Measurements from ENCODE around the gene CDK15.

CDK15 gene

GRCh38 chr2:201781557-201782051 lies 24.7 kb upstream of the CDK15 start:
- TF ChIP-seq, protein P1, sequence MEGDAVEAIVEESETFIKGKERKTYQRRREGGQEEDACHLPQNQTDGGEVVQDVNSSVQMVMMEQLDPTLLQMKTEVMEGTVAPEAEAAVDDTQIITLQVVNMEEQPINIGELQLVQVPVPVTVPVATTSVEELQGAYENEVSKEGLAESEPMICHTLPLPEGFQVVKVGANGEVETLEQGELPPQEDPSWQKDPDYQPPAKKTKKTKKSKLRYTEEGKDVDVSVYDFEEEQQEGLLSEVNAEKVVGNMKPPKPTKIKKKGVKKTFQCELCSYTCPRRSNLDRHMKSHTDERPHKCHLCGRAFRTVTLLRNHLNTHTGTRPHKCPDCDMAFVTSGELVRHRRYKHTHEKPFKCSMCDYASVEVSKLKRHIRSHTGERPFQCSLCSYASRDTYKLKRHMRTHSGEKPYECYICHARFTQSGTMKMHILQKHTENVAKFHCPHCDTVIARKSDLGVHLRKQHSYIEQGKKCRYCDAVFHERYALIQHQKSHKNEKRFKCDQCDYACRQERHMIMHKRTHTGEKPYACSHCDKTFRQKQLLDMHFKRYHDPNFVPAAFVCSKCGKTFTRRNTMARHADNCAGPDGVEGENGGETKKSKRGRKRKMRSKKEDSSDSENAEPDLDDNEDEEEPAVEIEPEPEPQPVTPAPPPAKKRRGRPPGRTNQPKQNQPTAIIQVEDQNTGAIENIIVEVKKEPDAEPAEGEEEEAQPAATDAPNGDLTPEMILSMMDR (IDR thresholded peaks at IDR 0.05; ENCODE audit: insufficient read depth, low read length, poor library complexity, severe bottlenecking): no peak
- no peak for TF ChIP-seq EZH2phosphoT487 (conservative IDR thresholded peaks at IDR 0.05; ENCODE audit: low read length)
- Histone ChIP-seq H3K36me3 (ENCODE audit: low read length) (no peaks in the 10 kb centered on the region), H2AFZ (ENCODE audit: low read depth, low read length, severe bottlenecking) (peak overlapping the region; percentile 98), H3K9me2 (replicated peaks; ENCODE audit: insufficient read depth, low read length) (no peaks in the 10 kb centered on the region), H3K9ac (ENCODE audit: low read length) (peak overlapping the region; percentile 59), H3F3A (ENCODE audit: insufficient read depth) (peaks cover 6% of the 10 kb centered on the region; the same call in 1 of the 2 replicates), H4K20me1 (ENCODE audit: low read depth, low read length) (no peaks in the 10 kb centered on the region), H3K79me2 (ENCODE audit: insufficient read depth, low read length) (no peaks in the 10 kb centered on the region), H3K27me3 (ENCODE audit: low read length) (no peaks in the 10 kb centered on the region), H3K9me3 (ENCODE audit: insufficient read depth, low read length) (no peaks in the 10 kb centered on the region), H3K4me3 (ENCODE audit: insufficient read depth, low read length, poor library complexity, severe bottlenecking) (peak overlapping the region; percentile 95), H3K27ac (ENCODE audit: low read depth, low read length) (no peak overlapping the region), H3K4me2 (ENCODE audit: low read depth, low read length, poor library complexity, severe bottlenecking) (peak overlapping the region; percentile 61)

GRCh38 chr2:201784563-201784962 lies 21.8 kb upstream of the CDK15 start:
- Histone ChIP-seq H3K27ac (ENCODE audit: low read depth, low read length) (no peak overlapping the region), H3K36me3 (ENCODE audit: low read length) (no peaks in the 10 kb centered on the region), H3K9me2 (replicated peaks; ENCODE audit: insufficient read depth, low read length) (no peaks in the 10 kb centered on the region), H4K20me1 (ENCODE audit: low read depth, low read length) (no peaks in the 10 kb centered on the region), H3K27me3 (ENCODE audit: low read length) (no peaks in the 10 kb centered on the region), H2AFZ (ENCODE audit: low read depth, low read length, severe bottlenecking) (no peak overlapping the region), H3K9me3 (ENCODE audit: insufficient read depth, low read length) (no peaks in the 10 kb centered on the region), H3K4me2 (ENCODE audit: low read depth, low read length, poor library complexity, severe bottlenecking) (no peak overlapping the region), H3K9ac (ENCODE audit: low read length) (no peak overlapping the region), H3K4me3 (ENCODE audit: insufficient read depth, low read length, poor library complexity, severe bottlenecking) (no peak overlapping the region), H3F3A (ENCODE audit: insufficient read depth) (no peaks in the 10 kb centered on the region; the same call in 1 of the 2 replicates), H3K79me2 (ENCODE audit: insufficient read depth, low read length) (no peaks in the 10 kb centered on the region)
- no peak for TF ChIP-seq EZH2phosphoT487 (conservative IDR thresholded peaks at IDR 0.05; ENCODE audit: low read length)
- TF ChIP-seq, protein P1 (IDR thresholded peaks at IDR 0.05; ENCODE audit: insufficient read depth, low read length, poor library complexity, severe bottlenecking): no peak

DNA sequence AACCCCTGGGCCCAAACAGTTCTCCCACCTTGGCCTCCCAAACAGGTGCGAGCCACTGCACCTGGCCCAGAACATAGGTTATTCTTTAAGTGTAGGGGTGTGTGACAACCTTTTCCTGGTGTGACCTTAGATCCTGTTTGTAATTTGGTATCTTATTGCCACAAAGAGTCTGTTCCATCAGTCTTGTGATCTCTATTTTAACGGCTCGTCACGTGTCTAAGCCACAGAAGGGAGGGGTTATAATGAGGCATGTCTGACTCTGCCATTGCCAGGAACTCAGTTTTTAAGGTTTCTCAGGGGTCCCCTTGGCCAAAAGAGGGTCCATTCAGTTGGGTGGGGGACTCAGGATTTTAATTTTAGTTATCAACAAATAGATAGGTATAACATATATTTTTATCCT lies 21.2 kb upstream of the CDK15 start:
- H3K27me3 ChIP-seq (ENCODE audit: low read length): no peaks in the 10 kb centered on the region
- H2AFZ ChIP-seq (ENCODE audit: low read depth, low read length, severe bottlenecking): no peak overlapping the region
- no peak overlapping the region for H3K4me3 ChIP-seq (ENCODE audit: insufficient read depth, low read length, poor library complexity, severe bottlenecking)
- H3K79me2 ChIP-seq (ENCODE audit: insufficient read depth, low read length): no peaks in the 10 kb centered on the region
- no peak overlapping the region for H3K27ac ChIP-seq (ENCODE audit: low read depth, low read length)
- TF ChIP-seq, protein P1 (IDR thresholded peaks at IDR 0.05; ENCODE audit: insufficient read depth, low read length, poor library complexity, severe bottlenecking): no peak
- no peak overlapping the region for H3K9ac ChIP-seq (ENCODE audit: low read length)
- H3K4me2 ChIP-seq (ENCODE audit: low read depth, low read length, poor library complexity, severe bottlenecking): no peak overlapping the region
- H3F3A ChIP-seq (ENCODE audit: insufficient read depth): no peaks in the 10 kb centered on the region; the same call in 1 of the 2 replicates
- no peaks in the 10 kb centered on the region for H3K36me3 ChIP-seq (ENCODE audit: low read length)
- H3K9me2 ChIP-seq (replicated peaks; ENCODE audit: insufficient read depth, low read length): no peaks in the 10 kb centered on the region
- H3K9me3 ChIP-seq (ENCODE audit: insufficient read depth, low read length): no peaks in the 10 kb centered on the region
- no peaks in the 10 kb centered on the region for H4K20me1 ChIP-seq (ENCODE audit: low read depth, low read length)

Measured in SU-DHL-6 (cell line).